GM23338 (cell line): ENCODE measurements around the gene PYGB. TPM values are rescaled to one million over a fixed set of nuclear protein-coding genes. Genes with fewer than 3 reads are reported as not detected.

Source experiments
- ATAC-seq: fragments of 200-7000 bp; cut with Tn5 transposase; 3 replicates; pipeline ENCODE4 v1.9.1; 2020
- DNase-seq: peaks from one replicate; pipeline ENCODE4 v3.0.0-alpha.2; 2015; ENCODE audit warnings: low spot score
- H2AFZ ChIP-seq: fragments of 200-600 bp; sonication (generic); 2 replicates; pipeline ENCODE4 v1.8.0; 2016; ENCODE audit warnings: antibody characterized with exemption, mild to moderate bottlenecking, moderate library complexity
- H3F3A ChIP-seq: fragments of 200-600 bp; sonication (generic); replicated peaks from 2 replicates; pipeline ENCODE4 v1.8.0; 2017; ENCODE audit warnings: antibody characterized with exemption, mixed run types, low read depth
- H3K27ac ChIP-seq: fragments of 200-600 bp; sonication (generic); 2 replicates; pipeline ENCODE4 v1.6.1; 2016; ENCODE audit warnings: low read depth
- H3K27me3 ChIP-seq: fragments of 200-600 bp; sonication (generic); 2 replicates; pipeline ENCODE4 v1.8.0; 2016; ENCODE audit warnings: mild to moderate bottlenecking, mixed run types, moderate library complexity; ENCODE audit not compliant: insufficient read depth
- H3K36me3 ChIP-seq: fragments of 200-600 bp; sonication (generic); 2 replicates; pipeline ENCODE4 v1.8.0; 2016; ENCODE audit warnings: mild to moderate bottlenecking; ENCODE audit not compliant: insufficient read depth
- H3K4me1 ChIP-seq: fragments of 200-600 bp; sonication (generic); 2 replicates; pipeline ENCODE4 v1.8.0; 2016; ENCODE audit warnings: mild to moderate bottlenecking, moderate library complexity; ENCODE audit not compliant: insufficient read depth
- H3K4me2 ChIP-seq: fragments of 200-600 bp; sonication (generic); 2 replicates; pipeline ENCODE4 v1.7.1; 2017; ENCODE audit warnings: mixed run types
- H3K4me3 ChIP-seq: fragments of 200-600 bp; sonication (generic); 2 replicates; pipeline ENCODE4 v1.6.1; 2016; ENCODE audit warnings: mixed run types
- H3K79me2 ChIP-seq: fragments of 200-600 bp; sonication (generic); replicated peaks from 2 replicates; pipeline ENCODE4 v1.8.0; 2017; ENCODE audit warnings: mild to moderate bottlenecking; ENCODE audit not compliant: insufficient read depth
- H3K9me2 ChIP-seq: fragments of 200-600 bp; sonication (generic); 2 replicates; pipeline ENCODE4 v1.8.0; 2017; ENCODE audit not compliant: insufficient read depth
- H4K20me1 ChIP-seq: fragments of 200-600 bp; sonication (generic); replicated peaks from 2 replicates; pipeline ENCODE4 v1.8.0; 2017; ENCODE audit warnings: mild to moderate bottlenecking; ENCODE audit not compliant: insufficient read depth
- H3K27ac Mint-ChIP-seq: 2 replicates; pipeline ENCODE4 v1.8.0; 2020; ENCODE audit warnings: inconsistent platforms, mild to moderate bottlenecking, moderate library complexity, mixed read lengths
- H3K27me3 Mint-ChIP-seq: 3 replicates; pipeline ENCODE4 v1.8.0; 2022; ENCODE audit warnings: low read depth, mild to moderate bottlenecking, moderate library complexity, mixed read lengths, inconsistent platforms; ENCODE audit not compliant: insufficient read depth, poor library complexity
- H3K36me3 Mint-ChIP-seq: 3 replicates; pipeline ENCODE4 v1.8.0; 2021; ENCODE audit warnings: low read depth, mild to moderate bottlenecking, inconsistent platforms, moderate library complexity, mixed read lengths
- H3K4me1 Mint-ChIP-seq: 3 replicates; pipeline ENCODE4 v1.8.0; 2020; ENCODE audit warnings: mild to moderate bottlenecking, inconsistent platforms, mixed read lengths
- H3K4me3 Mint-ChIP-seq: 3 replicates; pipeline ENCODE4 v1.8.0; 2021; ENCODE audit warnings: moderate library complexity, mild to moderate bottlenecking, inconsistent platforms, mixed read lengths
- H3K9me3 Mint-ChIP-seq: 3 replicates; pipeline ENCODE4 v1.8.0; 2020; ENCODE audit warnings: moderate library complexity, mild to moderate bottlenecking, inconsistent platforms, mixed read lengths
- CREB1 ChIP-seq: fragments of 250-450 bp; sonication (Bioruptor Pico); IDR thresholded peaks from 2 replicates; pipeline ENCODE4 v1.5.0; 2020; ENCODE audit warnings: low read depth, mild to moderate bottlenecking, moderate library complexity
- EZH2 ChIP-seq: fragments of 200-600 bp; sonication (generic); IDR thresholded peaks from one replicate; pipeline ENCODE4 v1.8.0; 2017; ENCODE audit warnings: antibody characterized with exemption, mild to moderate bottlenecking, low read depth; ENCODE audit not compliant: unreplicated experiment
- EZH2phosphoT487 ChIP-seq: fragments of 200-600 bp; sonication (generic); IDR thresholded peaks from one replicate; pipeline ENCODE4 v1.8.1; 2018; ENCODE audit warnings: antibody characterized with exemption; ENCODE audit not compliant: unreplicated experiment
- JUNB ChIP-seq: IDR thresholded peaks from one replicate; pipeline ENCODE4 v1.6.1; 2016; ENCODE audit warnings: antibody characterized with exemption; ENCODE audit not compliant: unreplicated experiment
- NANOG ChIP-seq: IDR thresholded peaks from 2 replicates; pipeline ENCODE4 v1.6.1; 2016; ENCODE audit warnings: antibody characterized with exemption, borderline replicate concordance
- POLR2AphosphoS5 ChIP-seq: IDR thresholded peaks from 2 replicates; pipeline ENCODE4 v1.6.1; 2016; ENCODE audit warnings: antibody characterized with exemption, low read depth
- STAT1 ChIP-seq: IDR thresholded peaks from one replicate; pipeline ENCODE4 v1.6.1; 2016; ENCODE audit warnings: antibody characterized with exemption; ENCODE audit not compliant: unreplicated experiment
- ZNF114 ChIP-seq: fragments of 250-450 bp; sonication (Bioruptor Pico); IDR thresholded peaks from 2 replicates; pipeline ENCODE4 v1.5.0; 2020; ENCODE audit warnings: mild to moderate bottlenecking, moderate library complexity
- ZNF331 ChIP-seq: fragments of 250-450 bp; sonication (Bioruptor Pico); IDR thresholded peaks from 2 replicates; pipeline ENCODE4 v1.5.0; 2020; ENCODE audit warnings: low read depth, mild to moderate bottlenecking, moderate library complexity
- polyA plus RNA-seq: library from polyadenylated mRNA; unstranded; fragments of >200 nt; fragmentation: Nextera tagmentation; extraction: Ambion mirVana; gene quantifications from 2 replicates; pipeline ENCODE4 v1.2.1, GENCODE V29; 2016
- total RNA-seq: library from RNA; depleted of rRNA; stranded (reverse); fragments of >200 nt; shearing (Covaris generic); gene quantifications from 2 replicates; pipeline ENCODE4 v1.2.3, GENCODE V29; 2014
- TF ChIP-seq, protein P1 (sequence below), 2 experiments: fragments of 200-600 bp in 1 of 2; sonication (generic) in 1 of 2; conservative IDR thresholded peaks; 2 replicates each; pipeline versions ENCODE4 v1.5.1 to v1.6.1; 2016 to 2017; ENCODE audit warnings: antibody characterized with exemption in 2 of 2, low read depth in 2 of 2, mild to moderate bottlenecking in 2 of 2, moderate library complexity in 1 of 2
- TF ChIP-seq, protein P2 (sequence below): IDR thresholded peaks from one replicate; pipeline ENCODE4 v1.6.1; 2018; ENCODE audit warnings: antibody characterized with exemption; ENCODE audit not compliant: unreplicated experiment
- TF ChIP-seq, protein P3 (sequence below): IDR thresholded peaks from 2 replicates; pipeline ENCODE4 v1.6.1; 2016; ENCODE audit warnings: antibody characterized with exemption
- TF ChIP-seq, protein P4 (sequence below): fragments of 250-450 bp; sonication (Bioruptor Pico); IDR thresholded peaks from 2 replicates; pipeline ENCODE4 v1.5.0; 2020; ENCODE audit warnings: mild to moderate bottlenecking, moderate library complexity

PYGB gene
- total and polyA plus RNA-seq, 2 experiments from 2014 or later, result 15.6 to 64.0 TPM

DNA sequence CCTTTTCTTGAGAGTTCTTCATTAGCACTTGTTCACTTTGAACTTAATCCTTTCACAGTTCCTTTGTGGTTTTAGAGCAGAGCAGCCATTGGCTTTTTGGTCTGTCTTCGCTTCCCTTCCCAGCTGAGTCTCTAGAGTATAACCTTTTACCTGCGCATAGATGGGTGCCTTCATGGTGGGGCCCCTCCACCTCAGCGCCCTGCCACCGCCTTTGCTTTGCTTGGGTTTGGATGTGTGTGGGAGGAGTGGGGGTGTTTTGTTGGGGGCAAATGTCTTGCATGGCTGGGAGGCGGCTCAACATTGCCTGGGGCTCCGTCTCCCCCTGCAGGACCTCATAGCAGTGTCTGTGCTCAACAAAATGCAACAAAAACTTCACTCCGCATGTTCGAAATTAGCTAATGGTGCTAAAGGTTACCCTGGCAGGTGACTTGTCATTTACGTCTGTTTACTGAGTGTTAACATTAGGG, 11.9 kb downstream of the PYGB start:
- Mint-ChIP-seq H3K4me1 (no peaks in the 10 kb centered on the region), H3K36me3 (peaks cover 47% of the 10 kb centered on the region), H3K9me3 (peaks cover 12% of the 10 kb centered on the region)

More for the DNA sequence above, 11.9 kb downstream of the PYGB start:
- Mint-ChIP-seq H3K4me3 (no peak overlapping the region), H3K27me3 (peaks cover 2% of the 10 kb centered on the region), H3K27ac (no peak overlapping the region)
- ATAC-seq (no peak), DNase-seq (no peak)
- no peak overlapping the region for H3K4me3 ChIP-seq
- no peaks in the 10 kb centered on the region for H3K4me1 ChIP-seq
- TF ChIP-seq, protein P1, sequence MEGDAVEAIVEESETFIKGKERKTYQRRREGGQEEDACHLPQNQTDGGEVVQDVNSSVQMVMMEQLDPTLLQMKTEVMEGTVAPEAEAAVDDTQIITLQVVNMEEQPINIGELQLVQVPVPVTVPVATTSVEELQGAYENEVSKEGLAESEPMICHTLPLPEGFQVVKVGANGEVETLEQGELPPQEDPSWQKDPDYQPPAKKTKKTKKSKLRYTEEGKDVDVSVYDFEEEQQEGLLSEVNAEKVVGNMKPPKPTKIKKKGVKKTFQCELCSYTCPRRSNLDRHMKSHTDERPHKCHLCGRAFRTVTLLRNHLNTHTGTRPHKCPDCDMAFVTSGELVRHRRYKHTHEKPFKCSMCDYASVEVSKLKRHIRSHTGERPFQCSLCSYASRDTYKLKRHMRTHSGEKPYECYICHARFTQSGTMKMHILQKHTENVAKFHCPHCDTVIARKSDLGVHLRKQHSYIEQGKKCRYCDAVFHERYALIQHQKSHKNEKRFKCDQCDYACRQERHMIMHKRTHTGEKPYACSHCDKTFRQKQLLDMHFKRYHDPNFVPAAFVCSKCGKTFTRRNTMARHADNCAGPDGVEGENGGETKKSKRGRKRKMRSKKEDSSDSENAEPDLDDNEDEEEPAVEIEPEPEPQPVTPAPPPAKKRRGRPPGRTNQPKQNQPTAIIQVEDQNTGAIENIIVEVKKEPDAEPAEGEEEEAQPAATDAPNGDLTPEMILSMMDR (conservative IDR thresholded peaks at IDR 0.05; ENCODE audit: low read depth in 2 of 2), result no peak
- TF ChIP-seq, protein P2, sequence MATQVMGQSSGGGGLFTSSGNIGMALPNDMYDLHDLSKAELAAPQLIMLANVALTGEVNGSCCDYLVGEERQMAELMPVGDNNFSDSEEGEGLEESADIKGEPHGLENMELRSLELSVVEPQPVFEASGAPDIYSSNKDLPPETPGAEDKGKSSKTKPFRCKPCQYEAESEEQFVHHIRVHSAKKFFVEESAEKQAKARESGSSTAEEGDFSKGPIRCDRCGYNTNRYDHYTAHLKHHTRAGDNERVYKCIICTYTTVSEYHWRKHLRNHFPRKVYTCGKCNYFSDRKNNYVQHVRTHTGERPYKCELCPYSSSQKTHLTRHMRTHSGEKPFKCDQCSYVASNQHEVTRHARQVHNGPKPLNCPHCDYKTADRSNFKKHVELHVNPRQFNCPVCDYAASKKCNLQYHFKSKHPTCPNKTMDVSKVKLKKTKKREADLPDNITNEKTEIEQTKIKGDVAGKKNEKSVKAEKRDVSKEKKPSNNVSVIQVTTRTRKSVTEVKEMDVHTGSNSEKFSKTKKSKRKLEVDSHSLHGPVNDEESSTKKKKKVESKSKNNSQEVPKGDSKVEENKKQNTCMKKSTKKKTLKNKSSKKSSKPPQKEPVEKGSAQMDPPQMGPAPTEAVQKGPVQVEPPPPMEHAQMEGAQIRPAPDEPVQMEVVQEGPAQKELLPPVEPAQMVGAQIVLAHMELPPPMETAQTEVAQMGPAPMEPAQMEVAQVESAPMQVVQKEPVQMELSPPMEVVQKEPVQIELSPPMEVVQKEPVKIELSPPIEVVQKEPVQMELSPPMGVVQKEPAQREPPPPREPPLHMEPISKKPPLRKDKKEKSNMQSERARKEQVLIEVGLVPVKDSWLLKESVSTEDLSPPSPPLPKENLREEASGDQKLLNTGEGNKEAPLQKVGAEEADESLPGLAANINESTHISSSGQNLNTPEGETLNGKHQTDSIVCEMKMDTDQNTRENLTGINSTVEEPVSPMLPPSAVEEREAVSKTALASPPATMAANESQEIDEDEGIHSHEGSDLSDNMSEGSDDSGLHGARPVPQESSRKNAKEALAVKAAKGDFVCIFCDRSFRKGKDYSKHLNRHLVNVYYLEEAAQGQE, result no peak
- TF ChIP-seq NANOG (no peak), JUNB (no peak), ZNF331 (CRISPR knock-in tag) (no peak), POLR2AphosphoS5 (no peak), ZNF114 (CRISPR knock-in tag) (no peak), EZH2 (no peak), STAT1 (no peak), CREB1 (no peak), EZH2phosphoT487 (no peak)
- TF ChIP-seq, protein P3, sequence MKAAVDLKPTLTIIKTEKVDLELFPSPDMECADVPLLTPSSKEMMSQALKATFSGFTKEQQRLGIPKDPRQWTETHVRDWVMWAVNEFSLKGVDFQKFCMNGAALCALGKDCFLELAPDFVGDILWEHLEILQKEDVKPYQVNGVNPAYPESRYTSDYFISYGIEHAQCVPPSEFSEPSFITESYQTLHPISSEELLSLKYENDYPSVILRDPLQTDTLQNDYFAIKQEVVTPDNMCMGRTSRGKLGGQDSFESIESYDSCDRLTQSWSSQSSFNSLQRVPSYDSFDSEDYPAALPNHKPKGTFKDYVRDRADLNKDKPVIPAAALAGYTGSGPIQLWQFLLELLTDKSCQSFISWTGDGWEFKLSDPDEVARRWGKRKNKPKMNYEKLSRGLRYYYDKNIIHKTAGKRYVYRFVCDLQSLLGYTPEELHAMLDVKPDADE, result no peak
- TF ChIP-seq, protein P4, sequence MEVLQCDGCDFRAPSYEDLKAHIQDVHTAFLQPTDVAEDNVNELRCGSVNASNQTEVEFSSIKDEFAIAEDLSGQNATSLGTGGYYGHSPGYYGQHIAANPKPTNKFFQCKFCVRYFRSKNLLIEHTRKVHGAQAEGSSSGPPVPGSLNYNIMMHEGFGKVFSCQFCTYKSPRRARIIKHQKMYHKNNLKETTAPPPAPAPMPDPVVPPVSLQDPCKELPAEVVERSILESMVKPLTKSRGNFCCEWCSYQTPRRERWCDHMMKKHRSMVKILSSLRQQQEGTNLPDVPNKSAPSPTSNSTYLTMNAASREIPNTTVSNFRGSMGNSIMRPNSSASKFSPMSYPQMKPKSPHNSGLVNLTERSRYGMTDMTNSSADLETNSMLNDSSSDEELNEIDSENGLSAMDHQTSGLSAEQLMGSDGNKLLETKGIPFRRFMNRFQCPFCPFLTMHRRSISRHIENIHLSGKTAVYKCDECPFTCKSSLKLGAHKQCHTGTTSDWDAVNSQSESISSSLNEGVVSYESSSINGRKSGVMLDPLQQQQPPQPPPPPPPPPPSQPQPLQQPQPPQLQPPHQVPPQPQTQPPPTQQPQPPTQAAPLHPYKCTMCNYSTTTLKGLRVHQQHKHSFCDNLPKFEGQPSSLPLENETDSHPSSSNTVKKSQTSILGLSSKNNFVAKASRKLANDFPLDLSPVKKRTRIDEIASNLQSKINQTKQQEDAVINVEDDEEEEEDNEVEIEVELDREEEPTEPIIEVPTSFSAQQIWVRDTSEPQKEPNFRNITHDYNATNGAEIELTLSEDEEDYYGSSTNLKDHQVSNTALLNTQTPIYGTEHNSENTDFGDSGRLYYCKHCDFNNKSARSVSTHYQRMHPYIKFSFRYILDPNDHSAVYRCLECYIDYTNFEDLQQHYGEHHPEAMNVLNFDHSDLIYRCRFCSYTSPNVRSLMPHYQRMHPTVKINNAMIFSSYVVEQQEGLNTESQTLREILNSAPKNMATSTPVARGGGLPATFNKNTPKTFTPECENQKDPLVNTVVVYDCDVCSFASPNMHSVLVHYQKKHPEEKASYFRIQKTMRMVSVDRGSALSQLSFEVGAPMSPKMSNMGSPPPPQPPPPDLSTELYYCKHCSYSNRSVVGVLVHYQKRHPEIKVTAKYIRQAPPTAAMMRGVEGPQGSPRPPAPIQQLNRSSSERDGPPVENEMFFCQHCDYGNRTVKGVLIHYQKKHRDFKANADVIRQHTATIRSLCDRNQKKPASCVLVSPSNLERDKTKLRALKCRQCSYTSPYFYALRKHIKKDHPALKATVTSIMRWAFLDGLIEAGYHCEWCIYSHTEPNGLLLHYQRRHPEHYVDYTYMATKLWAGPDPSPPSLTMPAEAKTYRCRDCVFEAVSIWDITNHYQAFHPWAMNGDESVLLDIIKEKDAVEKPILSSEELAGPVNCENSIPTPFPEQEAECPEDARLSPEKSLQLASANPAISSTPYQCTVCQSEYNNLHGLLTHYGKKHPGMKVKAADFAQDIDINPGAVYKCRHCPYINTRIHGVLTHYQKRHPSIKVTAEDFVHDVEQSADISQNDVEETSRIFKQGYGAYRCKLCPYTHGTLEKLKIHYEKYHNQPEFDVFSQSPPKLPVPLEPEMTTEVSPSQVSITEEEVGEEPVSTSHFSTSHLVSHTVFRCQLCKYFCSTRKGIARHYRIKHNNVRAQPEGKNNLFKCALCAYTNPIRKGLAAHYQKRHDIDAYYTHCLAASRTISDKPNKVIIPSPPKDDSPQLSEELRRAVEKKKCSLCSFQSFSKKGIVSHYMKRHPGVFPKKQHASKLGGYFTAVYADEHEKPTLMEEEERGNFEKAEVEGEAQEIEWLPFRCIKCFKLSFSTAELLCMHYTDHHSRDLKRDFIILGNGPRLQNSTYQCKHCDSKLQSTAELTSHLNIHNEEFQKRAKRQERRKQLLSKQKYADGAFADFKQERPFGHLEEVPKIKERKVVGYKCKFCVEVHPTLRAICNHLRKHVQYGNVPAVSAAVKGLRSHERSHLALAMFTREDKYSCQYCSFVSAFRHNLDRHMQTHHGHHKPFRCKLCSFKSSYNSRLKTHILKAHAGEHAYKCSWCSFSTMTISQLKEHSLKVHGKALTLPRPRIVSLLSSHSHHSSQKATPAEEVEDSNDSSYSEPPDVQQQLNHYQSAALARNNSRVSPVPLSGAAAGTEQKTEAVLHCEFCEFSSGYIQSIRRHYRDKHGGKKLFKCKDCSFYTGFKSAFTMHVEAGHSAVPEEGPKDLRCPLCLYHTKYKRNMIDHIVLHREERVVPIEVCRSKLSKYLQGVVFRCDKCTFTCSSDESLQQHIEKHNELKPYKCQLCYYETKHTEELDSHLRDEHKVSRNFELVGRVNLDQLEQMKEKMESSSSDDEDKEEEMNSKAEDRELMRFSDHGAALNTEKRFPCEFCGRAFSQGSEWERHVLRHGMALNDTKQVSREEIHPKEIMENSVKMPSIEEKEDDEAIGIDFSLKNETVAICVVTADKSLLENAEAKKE (CRISPR knock-in tag), result no peak
- peaks cover 29% of the 10 kb centered on the region for H3K79me2 ChIP-seq
- H3K27ac ChIP-seq, result no peak overlapping the region
- H3K36me3 ChIP-seq, result peaks cover 5% of the 10 kb centered on the region; the same call in 1 of the 2 replicates
- no peak overlapping the region for H3K4me2 ChIP-seq
- H4K20me1 ChIP-seq, result peaks cover 15% of the 10 kb centered on the region
- no peaks in the 10 kb centered on the region for H3K27me3 ChIP-seq
- H3K9me2 ChIP-seq, result no peaks in the 10 kb centered on the region
- H2AFZ ChIP-seq, result no peak overlapping the region
- no peaks in the 10 kb centered on the region for H3F3A ChIP-seq
